Endometrial microvascular endothelial cells (primary cell): ENCODE measurements around the gene SUN1. TPM values are rescaled to one million over a fixed set of nuclear protein-coding genes. Genes with fewer than 3 reads are reported as not detected.
"Not testable (repeated sequence)": the region's sequence is repeated elsewhere in the genome, so short reads cannot be mapped to it uniquely, and the experiment has no call there.

Source experiments
- in situ Hi-C: cut with HindIII; loops from 2 replicates; pipeline ENCODE4 v1.10.0; 2017; ENCODE audit warnings: low sequenced_read_pairs, low pct_unique_long_range_greater_than_20kb; ENCODE audit errors: inconsistent ontology term
- total RNA-seq: library from RNA; depleted of rRNA; stranded (reverse); fragments of >200 nt; gene quantifications from one replicate; pipeline ENCODE4 v1.2.3, GENCODE V29; 2015; ENCODE audit errors: inconsistent ontology term

The SUN1 gene
- total RNA-seq, 1 donor from 2014 or later, result 100 TPM

- in situ Hi-C loops, result no loop called here
These were observed 2.2 kb upstream of the SUN1 start for GRCh38 chr7:830069-830468.

- in situ Hi-C loops, result no loop called here
These were observed 595 bp upstream of the SUN1 start for GRCh38 chr7:831596-832166.

- in situ Hi-C loops, result no loop called here
These were observed 720 bp downstream of the SUN1 start for GRCh38 chr7:832968-833424.

GRCh38 chr7:833601-834258 is 1.5 kb downstream of the SUN1 start:
- in situ Hi-C loops, result no loop called here

GRCh38 chr7:834277-834676 is 2.0 kb downstream of the SUN1 start:
- in situ Hi-C loops, result no loop called here

GRCh38 chr7:835021-835420 is 2.7 kb downstream of the SUN1 start:
- in situ Hi-C loops, result no loop called here

- in situ Hi-C loops, result no loop called here
These were observed 3.5 kb downstream of the SUN1 start for GRCh38 chr7:835485-836401.

- in situ Hi-C loops, result no loop called here
These were observed 4.2 kb downstream of the SUN1 start for GRCh38 chr7:836429-836828.

GRCh38 chr7:837001-837400 is 4.7 kb downstream of the SUN1 start:
- in situ Hi-C loops, result no loop called here

GRCh38 chr7:840001-840600 is 7.8 kb downstream of the SUN1 start:
- in situ Hi-C loops, result no loop called here

- in situ Hi-C loops, result no loop called here
These were observed 9.7 kb downstream of the SUN1 start for GRCh38 chr7:841943-842342.

GRCh38 chr7:842431-843031 is 10.3 kb downstream of the SUN1 start:
- in situ Hi-C loops, result no loop called here

- in situ Hi-C loops, result no loop called here
These were observed 11.0 kb downstream of the SUN1 start for GRCh38 chr7:843230-843629.

GRCh38 chr7:844043-844442 is 11.8 kb downstream of the SUN1 start:
- in situ Hi-C loops, result no loop called here

- in situ Hi-C loops, result no loop called here
These were observed 12.2 kb downstream of the SUN1 start for GRCh38 chr7:844514-844913.

GRCh38 chr7:845091-845490 is 12.8 kb downstream of the SUN1 start:
- in situ Hi-C loops, result no loop called here

- in situ Hi-C loops, result no loop called here
These were observed 13.5 kb downstream of the SUN1 start for GRCh38 chr7:845731-846130.

GRCh38 chr7:846958-847650 is 14.8 kb downstream of the SUN1 start:
- in situ Hi-C loops, result not testable (repeated sequence)

GRCh38 chr7:847728-848127 is 15.5 kb downstream of the SUN1 start:
- in situ Hi-C loops, result not testable (repeated sequence)
